Mucosa of gallbladder (tissue), 1 donor: Measurements from ENCODE around the gene ZNF610. TPM values are rescaled to one million over a fixed set of nuclear protein-coding genes. Genes with fewer than 3 reads are reported as not detected.
"Not testable (repeated sequence)": the region's sequence is repeated elsewhere in the genome, so short reads cannot be mapped to it uniquely, and the experiment has no call there.

Experiments used
- DNase-seq: peaks from one replicate; pipeline ENCODE4 v3.0.0-alpha.2; 2020; ENCODE audit warnings: low spot score
- total RNA-seq: library from RNA; stranded (reverse); gene quantifications from one replicate; pipeline ENCODE4 v1.2.1, GENCODE V29; 2021
- donor health status: DM: no; HTN: no; CAD: no.

Gene ZNF610
- total RNA-seq: 6.0 TPM

DNA sequence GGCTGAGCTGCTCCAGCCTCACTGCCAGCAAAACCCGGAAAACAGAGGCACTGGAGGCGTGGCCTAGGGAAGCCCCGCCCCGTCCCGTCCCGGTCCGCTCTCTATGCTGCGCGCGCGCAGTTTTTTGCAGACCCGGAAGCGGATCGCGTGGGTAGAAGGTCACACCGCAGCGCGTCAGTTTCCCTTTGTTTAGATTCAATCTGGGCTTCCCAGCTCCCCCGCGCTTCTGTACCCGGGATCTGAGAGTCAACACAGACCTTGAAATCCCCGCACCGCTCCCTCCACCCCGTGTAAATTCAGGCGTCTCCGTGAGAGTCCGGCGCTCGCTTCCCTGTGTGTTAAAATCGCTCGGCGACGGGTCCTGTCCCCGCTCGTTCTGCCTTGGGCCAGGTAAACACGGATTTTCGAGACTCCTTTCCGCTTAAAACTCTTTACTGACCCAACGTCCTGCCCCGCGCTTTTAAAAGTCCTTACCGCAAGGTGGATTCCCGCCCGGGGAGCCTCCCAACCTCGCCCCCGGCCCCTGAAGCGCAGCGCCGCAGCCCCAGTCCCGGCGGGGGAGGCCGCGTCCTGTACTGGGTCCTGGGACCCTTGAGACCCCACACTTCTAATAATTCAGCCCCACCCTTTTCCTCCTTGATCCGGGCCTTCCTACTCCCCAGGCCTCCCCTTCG, at the start of gene ZNF610:
ZNF610 (plus strand) TSS at position 127 of the 674 bp plus-strand sequence. CDS start 12,930 bp downstream, outside the sequence.
- peak; percentile 94 for DNase-seq

DNA sequence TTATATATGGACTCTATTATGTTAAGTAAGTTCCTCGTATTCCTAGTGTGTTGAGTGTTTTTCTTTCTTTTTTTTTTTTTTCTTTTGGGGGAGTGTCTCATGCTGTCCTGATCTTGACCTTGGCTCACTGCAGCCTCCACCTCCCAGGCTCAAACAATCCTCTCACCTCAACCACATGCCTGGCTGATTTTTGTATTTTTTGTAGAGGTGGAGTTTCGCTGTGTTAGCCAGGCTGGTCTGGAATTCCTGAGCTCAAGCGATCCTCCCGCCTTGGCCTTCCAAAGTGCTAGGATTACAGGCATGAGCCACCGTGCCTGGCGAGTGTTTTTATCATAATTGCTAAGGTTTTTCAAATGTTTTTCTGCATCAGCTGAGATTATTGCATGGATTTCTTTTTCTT, 49.8 kb upstream of the ZNF610 start:
- no peak for DNase-seq

DNA sequence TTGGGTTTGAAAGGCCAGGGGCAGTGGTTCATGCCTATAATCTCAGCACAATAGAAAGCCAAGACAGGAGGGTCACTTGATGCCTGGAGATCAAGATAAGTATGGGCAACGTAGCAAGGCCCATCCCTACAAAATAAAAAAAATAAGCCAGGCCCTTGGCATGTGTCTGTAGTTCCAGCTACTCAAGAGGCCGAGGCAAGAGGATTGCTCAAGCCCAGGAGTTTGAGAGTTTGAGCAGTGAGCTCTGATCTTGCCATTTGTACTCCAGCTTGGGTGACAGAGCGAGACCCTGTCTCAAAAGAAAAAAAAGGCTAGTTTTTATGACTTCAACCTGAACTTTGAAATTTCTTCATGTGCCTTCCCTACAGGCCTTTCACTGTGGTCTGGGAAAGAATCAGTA, 44.3 kb upstream of the ZNF610 start:
- no peak for DNase-seq

DNA sequence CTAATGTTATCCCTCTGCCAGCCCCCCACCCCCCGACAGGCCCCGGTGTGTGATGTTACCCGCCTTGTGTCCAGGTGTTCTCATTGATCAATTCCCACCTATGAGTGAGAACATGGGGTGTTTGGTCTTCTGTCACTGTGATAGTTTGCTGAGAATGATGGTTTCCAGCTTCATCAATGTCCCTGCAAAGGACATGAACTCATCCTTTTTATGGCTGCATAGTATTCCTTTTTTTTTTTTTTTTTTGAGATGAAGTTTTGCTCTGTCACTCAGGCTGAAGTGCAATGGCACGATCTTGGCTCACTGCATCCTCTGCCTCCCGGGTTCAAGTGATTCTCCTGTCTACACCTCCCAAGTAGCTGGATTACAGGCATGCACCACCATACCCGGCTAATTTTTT, 43.1 kb upstream of the ZNF610 start:
- not testable (repeated sequence) for DNase-seq

DNA sequence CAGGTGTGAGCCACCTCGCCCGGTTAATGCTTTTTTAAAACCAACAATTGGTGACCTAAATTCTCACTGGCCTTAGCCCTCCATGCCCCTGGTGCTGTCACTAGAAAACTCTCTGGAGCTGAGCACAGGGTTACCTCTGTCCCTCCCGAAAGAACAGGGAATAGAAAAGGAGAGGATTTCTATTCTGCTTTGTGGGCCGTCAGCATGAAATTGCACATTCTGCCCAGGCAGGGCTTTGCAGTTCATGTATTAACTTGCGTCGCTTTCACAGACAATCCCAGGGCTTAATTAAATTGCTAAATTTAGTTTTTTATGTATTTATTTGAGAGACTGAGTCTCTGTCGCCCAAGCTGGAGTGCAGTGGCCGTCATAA, 39.7 kb upstream of the ZNF610 start:
- DNase-seq: no peak

DNA sequence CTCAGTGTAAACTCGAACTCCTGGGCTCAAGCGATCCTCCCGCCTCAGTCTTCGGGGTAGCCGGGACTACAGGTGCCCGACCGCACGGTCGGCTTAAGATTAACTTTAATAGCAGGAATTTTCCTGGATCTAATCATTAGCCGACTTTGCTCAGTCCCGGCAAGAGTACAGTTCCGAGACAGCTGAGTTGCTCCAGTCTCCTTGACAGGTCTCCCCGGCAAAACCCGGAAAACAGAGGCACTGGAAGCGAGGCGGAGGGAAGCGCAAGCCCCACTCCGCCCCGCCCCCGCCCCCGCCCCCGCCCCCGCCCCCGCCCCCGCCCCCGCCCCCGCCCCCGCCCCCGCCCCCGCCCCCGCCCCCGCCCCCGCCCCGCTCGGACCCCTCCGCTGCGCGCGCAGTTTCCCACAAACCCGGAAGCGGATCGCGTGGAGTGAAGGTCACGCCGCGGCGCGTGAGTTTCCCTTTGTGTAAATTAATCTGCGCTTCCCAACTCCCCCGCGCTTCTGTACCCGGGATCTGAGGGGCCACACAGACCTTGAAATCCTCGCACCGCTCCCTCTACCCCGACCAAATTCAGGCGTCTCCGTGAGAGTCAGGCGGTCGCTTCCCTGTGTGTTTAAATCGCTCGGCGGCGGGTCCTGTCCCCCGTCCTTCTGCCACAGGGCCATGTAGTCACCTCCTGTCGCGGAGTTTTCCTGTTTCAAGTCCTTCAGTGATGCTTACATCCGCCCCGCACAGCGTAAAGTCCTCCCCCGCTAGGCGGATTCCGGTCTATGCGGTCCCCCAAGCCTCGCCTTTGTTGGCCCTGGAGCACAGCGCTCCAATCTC, 39.1 kb upstream of the ZNF610 start, which contains the start of gene ZNF480:
ZNF480 (plus strand) TSS at position 397 of the 828 bp plus-strand sequence. CDS start 3,244 bp downstream, outside the sequence.
- peak; percentile 83 for DNase-seq

DNA sequence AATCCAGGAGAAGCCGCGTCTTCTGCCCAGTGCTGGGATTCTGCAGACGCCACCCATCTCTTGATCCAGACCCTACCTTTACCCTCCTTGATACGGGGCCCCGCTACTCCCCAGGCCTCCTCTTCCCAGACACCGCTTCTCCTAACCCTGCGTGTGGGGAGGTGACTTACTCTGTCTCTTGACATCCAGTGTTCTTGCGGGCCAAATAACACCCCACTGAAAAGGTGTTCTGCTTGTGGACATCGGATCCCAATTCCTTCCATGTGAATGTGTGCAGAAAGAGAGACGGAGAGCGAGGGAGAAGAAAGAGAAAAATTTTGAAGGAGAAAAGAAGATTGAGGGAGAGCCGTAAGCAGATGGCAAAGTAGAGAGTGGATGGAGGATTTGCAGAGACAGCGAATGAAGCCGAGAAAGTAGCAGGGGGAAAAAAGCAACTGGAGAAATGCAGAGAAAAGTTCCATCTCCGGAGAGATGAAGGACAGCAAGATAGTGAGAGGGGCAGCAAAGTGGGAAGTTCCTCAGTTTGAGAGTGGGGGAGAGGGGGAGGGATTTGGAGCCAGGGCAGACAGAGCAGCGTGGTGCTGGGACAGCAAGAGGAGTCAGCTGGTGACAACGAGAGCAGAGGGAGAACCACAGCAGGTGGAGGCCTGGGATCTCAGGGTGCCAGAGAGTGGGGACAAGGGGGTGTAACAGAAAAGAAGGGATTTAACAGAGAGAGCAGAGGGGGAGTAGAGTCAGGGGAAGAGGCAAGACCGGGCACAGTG, 38.3 kb upstream of the ZNF610 start:
- no peak for DNase-seq

DNA sequence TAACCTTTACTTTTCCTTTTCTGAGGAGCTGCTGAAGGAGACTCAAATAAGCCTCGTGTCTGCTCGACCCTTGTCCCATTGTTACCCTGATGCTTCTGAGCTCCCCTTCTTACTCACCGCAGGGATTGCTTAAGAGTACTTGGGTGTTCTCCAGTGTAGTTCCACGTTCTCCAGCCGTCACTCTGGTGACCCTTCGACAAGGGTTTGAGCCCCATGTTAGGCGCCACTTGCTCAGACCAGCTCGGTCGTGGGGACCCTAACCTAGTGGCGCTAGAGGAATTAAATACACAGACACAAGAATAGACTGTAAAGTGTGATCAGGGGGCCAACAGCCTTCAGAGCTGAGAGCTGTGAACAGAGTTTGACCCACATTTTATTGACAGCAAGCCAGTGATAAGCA, 28.8 kb upstream of the ZNF610 start:
- no peak for DNase-seq

DNA sequence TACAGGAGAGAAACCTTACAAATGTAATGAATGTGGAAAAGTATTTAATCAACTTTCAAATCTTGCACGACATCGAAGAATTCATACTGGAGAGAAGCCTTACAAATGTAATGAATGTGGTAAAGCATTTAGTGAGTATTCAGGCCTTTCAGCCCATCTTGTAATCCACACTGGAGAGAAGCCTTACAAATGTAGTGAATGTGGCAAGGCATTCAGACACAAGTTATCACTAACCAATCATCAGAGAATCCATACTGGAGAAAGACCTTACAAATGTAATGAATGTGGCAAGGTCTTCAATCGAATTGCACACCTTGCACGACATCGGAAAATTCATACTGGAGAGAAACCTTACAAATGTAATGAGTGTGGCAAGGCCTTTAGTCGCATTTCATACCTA, 13.6 kb upstream of the ZNF610 start:
- DNase-seq: no peak

DNA sequence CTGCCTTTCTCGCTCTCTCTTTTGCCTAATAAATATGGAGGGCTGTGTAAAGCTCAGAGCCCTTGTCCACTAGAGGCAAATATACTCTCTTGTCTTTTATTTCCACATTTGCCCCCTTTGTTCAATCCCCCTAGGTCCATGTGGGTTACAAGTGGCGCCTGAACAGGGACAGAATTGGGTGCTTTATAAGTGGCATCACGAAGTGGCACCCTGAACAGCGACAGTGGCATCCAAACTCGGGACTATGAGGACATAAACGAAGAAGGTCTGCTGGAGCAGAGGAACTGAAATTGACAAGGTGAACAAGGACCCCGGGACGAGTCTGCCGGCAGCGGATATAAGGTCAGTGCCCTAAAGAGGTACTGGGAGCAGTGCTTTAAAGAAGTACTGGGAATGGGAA, 4.3 kb upstream of the ZNF610 start:
- DNase-seq: no peak

DNA sequence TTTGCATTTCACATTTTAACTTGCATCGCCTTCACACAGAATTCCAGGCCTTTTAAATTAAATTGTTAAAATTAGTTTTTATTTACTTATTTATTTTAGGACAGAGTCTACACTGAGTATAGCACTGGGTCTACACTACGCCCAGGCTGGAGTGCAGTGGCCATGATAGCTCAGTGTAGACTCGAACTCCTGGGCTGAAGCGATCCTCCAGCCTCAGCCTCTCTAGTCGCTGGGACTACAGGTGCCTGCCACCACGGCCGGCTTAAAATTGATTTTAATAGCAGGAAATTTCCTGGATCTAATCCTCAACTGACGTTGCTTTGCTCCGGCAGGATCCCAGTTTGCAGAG, 301 bp upstream of the ZNF610 start:
- no peak for DNase-seq

DNA sequence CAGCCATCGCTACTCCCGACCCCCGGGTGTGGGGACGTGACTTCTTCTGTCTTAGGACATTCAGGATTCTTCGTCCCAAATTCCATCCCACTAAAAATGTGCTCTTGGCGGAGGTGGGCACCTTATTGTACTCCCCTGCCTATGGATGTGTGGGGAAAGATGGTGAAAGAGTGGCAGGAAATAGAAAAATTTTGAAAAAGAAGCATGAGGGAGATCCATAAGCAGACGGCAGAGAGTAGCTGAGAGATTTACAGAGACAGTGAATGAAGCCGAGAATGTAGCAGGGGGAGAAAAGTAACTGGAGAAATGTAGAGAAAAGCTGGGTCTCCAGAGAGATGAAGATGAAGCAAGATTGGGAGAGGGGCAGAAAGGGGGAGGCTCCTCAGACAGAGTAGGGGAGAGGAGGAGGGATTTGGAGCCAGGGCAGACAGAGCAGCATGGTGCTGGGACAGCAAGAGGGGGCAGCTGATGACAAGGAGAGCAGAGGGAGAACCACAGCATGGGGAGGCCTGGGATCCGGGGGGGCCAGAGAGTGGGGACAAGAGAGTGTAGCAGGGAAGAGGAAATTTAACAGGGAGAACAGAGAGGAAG, 843 bp downstream of the ZNF610 start:
- DNase-seq: no peak

DNA sequence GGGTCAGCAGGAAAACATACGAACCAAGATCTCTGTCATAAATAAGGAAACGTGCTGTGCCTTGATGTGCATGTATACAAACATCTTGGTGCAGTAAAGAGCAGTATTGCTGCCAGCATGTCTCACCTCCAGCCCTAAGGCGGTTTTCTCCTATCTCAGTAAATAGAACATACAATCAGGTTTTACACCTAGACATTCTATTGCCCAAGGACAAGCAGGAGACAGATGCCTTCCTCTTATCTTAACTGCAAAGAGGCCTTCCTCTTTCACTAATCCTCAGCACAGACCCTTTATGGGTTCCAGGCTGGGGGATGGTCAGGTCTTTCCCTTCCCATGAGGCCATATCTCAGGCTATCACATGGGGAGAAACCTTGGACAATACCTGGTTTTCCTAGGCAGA, 3.0 kb downstream of the ZNF610 start:
- DNase-seq: not testable (repeated sequence)

DNA sequence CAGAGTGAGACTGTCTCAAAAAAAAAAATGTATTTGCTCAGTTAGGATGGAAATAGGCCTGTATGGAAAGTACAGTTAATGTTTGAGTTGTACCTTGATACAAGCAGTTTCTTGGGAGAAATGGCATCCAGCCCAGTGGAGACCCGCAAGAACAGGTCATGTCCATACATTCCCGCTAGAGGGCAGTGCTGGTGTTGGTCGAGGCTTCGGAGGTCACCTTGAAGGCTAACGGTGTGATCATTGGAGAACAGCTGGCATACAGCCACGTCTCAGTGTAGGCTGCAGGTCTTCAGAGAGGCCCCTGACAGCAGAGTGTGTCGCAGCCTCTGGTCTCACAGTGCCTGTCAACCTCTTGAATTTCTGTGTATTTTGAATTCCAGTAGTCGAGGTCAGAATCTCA, 7.5 kb downstream of the ZNF610 start:
- peak; percentile 31 for DNase-seq

DNA sequence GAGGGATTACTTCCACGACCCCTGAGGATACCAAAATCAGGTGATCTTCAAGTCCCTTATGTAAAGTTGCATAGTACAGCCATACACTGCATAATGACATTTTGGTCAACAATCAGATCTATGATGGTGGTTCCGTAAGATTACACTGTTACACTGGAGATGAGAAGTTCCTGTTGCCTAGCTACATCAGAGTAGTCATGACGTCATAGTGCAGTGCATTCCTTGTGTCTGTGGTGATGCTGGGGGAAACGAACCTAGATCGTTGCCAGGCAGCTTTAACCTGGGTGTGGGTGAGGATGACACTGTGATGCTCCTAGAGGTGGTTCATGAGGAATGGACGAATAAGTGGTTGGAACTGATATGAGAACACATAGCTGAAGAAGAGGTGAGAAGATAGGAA, 9.1 kb downstream of the ZNF610 start:
- no peak for DNase-seq

DNA sequence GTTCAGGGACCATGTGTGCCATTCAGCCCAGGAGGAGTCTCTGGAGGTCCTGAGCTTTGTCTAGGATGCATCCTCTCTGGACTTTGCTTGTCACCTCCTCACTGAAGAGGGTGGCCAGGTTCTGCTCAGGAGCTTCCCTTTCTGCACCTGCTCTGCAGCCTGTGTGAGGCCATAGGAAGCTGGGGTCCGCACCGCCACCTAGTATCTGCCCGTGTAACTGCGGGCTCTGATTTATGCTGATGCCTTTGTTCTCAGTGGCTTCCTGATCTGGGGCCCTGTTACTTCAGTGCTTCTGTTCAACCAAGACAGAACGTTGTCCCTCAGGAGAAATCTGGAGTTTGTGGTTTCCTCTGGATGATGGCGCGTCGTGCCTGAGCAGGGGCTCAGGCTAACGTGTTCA, 15.5 kb downstream of the ZNF610 start:
- DNase-seq: no peak

DNA sequence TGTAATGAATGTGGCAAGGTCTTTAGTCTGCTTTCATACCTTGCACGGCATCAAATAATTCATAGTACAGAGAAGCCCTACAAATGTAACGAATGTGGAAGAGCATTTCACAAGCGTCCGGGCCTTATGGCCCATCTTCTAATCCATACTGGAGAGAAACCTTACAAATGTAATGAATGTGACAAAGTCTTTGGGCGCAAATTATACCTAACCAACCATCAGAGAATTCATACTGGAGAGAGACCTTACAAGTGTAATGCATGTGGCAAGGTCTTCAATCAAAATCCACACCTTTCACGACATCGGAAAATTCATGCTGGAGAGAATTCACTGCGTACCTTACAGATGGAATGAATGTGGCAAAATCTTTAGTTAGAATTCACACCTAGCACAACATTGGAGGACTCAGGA, 30.4 kb downstream of the ZNF610 start:
- DNase-seq: no peak

DNA sequence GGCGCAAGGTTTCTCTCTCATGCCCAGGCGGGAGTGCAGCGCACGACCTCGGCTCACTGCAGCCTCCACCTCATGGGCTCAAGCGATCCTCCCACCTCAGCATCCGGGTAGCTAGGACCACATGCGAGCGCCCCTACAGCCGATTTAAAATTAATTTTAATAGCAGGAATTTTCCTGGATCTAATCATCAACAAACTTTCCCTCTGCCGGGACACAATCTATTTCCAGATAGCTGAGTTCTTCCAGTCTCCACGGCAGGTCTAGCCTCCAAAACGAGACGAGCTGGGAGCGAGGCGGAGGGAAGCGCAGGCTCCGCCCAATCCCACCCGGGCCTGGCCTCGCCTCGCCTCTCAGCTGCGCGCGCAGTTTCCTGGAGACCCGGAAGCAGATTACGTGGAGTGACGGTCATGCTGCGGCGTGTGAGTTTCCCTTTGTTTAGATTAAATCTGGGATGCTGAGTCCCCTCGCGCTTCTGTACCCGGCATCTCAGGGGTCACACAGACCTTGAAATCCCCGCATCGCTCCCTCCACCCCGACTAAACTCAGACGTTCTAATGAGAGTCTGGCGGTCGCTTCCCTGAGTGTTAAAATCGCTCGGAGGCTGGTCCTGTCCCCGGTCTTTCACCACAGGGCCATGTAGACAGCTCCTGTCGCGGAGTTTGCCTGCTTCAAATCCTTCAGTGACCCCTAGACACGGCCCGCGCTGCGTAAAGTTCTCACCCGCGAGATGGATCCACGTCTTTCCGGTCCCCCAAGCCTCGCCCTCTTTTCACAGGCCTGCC, 33.7 kb downstream of the ZNF610 start, which contains the start of gene ZNF880:
ZNF880 (plus strand) TSS at position 365 of the 782 bp plus-strand sequence; CDS start at position 408, 43 bp downstream.
- peak; percentile 95 for DNase-seq

DNA sequence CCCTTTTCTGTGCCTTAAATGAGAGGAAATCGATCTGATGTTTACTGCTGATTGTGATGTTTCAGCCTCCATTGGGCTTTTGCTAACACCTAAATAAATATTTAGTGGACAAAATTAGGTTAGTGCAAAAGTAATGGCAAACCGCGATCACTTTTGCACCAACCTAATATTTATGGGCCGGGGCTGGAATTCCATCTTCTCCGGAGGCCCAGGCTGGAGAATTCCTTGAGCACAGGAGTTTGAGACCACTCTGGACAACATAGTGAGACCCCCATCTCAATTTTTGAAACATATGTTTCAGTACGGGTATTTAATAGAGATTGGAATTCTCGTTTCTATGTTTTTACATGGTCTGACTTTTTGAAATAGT, 34.3 kb downstream of the ZNF610 start:
- no peak for DNase-seq

DNA sequence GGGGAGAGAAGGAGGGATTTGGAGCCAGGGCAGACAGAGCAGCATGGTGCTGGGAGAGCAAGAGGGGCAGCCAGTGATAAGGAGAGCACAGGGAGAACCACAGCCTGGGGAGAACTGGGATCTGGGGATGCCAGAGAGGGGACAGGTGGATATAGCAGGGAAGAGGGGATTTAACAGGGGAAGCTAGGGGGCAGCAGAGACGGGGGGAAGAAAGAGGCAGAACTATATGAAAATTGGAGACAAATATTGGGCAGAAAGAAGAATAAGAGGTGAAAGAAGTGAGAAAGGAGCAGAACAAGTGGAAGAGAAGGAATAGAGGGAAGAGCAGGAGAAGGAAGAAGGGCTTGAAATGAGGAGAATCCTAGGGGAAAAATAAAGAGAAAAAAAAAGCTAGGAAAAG, 55.1 kb downstream of the ZNF610 start:
- no peak for DNase-seq
